HG03045 (cell line): Measurements from ENCODE around the gene ECHDC1.
"Not testable (repeated sequence)": the region's sequence is repeated elsewhere in the genome, so short reads cannot be mapped to it uniquely, and the experiment has no call there.

Experiments
- ATAC-seq: cut with Tn5 transposase; IDR thresholded peaks from one replicate; pipeline ENCODE4 v1.9.1; 2021; ENCODE audit warnings: mild to moderate bottlenecking, moderate library complexity; ENCODE audit not compliant: unreplicated experiment

The ECHDC1 gene

DNA sequence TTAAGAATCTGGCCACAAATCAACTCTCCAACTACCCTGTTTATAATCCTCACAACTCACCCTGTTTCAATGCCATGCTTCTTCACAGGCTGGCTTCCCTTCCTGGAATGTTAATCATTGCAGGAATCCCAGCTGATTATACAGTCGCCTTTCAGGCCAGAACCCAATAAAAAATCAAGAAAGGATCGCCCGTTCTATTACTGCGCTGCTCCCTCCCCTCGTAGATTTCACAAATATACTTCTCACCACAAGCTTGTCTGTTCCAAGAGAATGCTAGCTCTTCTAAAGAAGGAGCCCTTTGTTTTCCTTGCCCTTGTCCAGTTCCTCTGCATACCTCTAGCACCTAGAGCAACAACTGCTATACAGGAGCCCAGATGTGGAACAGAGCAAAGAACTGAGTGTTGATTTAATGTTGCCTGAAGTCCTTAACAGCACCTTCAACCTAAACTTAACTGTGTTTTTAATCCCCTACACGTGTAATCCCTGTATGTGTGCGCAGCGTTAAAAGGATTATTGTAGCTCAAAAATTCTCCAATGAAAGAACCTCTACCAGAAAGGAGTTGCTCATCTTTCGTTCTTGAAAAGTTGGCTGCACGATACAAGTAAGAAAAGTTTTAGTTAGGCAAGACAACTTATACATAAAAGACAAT is 988 bp downstream of the ECHDC1 start:
- ATAC-seq = no peak

DNA sequence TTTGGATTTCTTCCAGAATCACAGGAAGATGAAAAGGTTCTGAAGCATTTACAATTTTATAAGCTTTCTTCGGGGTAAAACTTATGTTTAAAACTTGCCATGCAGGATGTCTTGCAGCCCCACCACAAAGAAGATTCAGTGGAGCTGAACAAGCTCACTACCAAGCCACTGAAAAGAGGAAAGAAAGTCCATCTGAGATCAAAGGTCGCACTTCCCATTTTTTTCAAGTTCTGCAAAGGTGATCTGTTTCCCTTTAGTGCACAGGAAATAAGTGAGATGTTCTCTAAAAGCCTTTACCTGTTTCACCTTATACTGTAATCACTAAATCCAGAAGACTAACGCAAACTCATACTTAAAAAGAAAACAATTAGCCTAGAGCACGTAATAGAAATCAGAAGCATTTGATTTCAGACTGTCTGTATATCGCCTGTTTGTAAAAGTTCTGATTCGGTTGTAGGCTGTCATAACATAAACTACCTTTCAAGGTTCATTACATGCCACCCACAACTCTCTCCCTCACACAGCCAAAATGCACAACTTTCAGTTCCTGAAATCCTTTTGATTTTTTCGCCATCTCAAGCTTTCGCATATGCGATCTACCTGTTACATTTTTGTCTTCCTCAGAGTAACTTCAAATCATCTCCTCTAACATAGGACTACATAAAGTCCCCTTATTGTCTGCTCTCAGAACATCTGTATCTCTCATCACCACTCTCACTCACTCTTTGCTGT is 1.8 kb downstream of the ECHDC1 start:
- ATAC-seq = no peak

DNA sequence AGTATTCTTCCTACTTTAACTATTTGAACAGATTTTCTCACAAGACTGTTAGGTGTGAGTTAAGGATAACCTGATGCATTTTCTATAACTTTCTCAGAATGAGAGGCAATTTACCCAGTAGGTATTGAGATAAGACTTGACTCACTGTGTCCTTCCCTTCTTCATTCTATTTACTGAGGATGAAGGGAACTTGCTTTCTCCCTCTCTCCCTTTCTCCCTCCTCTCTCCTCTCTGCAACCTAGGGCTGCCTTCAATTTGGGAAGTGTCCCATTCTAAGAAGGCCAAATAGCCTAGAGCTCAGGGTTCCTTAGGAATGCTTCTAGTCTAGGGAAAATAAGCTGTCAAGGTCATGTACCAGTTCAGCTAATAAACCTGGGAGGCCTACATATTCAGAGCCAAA is 3.2 kb downstream of the ECHDC1 start:
- ATAC-seq = no peak

DNA sequence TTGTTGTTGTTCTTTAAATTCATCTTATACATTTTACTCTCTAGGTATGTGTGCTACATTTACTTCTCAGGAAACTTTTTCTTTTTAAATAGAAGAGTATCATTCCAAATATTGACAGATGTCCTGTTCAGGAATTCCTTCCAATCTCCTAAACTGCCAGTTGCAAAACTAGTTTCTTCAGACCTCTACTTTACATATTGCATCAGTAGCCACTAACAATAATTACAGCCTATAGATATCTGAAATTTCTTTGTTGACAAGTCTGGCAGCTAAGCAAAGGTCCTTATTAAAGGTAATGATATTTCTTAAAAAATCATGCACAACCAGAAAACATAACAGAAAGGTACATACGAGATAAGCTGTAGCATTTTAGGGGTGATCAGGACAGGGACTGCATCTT is 4.5 kb downstream of the ECHDC1 start:
- no peak for ATAC-seq

DNA sequence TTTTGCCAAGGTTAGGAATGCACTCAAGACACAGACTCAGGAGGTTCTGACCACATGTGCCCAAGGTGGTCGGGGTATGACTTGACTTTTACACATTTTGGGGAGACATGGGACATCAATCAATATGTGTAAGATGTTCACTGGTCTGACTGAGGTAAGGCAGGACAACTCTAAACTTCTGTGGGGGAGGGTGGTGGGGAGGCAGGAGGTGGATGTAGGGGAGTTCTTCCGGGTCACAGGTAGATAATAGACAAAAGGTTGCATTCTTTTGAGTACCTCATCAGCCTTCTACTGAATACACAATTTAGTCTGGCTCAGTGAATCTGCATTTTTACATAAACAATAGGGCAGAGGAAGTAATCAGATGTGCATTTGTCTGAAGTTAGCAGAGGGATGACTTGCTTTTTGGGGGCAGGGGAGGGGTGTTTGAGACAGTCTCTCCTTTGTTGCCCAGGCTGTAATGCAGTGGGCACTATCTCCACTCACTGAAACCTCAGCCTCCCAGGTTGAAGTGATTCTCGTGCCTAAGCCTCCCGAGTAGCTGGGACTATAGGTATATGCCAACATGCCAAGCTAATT is 10.9 kb downstream of the ECHDC1 start:
- no peak for ATAC-seq

DNA sequence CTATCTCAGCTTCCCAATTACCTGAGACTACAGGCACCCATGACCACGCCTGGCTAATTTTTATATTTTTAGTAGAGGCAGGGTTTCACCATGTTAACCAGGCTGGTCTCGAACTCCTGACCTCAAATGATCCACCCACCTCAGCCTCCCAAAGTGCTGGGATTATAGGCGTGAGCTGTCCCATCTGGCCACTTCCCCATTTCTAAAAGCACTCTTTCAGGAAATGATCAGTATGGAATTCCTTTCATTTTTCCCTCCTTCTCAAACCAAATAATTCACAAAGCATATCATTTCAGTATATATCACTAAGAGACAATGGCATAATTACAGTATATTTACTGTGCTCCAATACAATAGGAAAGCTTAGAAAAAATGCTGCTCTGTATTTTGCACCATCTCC is 12.2 kb downstream of the ECHDC1 start:
- ATAC-seq = not testable (repeated sequence)

DNA sequence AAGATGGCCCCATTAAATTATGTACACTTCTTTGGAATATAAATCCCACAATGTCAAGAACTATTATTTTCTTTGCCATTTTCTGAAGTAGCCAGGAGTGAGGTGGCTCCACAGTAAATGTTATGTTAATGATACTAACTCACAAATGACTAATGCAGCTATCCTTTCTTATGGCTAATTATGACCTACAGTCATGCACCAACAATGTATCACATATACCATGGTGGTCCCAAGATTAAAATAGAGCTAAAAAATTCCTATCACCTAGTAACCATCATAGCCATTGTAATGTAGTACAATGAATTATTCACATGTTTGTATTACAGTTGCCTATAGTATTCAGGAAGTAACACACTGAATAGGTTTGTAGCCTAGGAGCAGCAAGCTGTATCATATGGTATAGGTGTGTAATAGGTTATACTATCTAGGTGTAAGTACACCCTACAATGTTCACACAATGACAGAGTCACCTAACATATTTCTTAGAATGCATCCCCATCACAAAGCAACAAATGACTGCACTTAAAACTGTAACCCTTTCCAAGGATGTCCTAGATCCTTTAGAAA is 15.3 kb downstream of the ECHDC1 start:
- no peak for ATAC-seq

DNA sequence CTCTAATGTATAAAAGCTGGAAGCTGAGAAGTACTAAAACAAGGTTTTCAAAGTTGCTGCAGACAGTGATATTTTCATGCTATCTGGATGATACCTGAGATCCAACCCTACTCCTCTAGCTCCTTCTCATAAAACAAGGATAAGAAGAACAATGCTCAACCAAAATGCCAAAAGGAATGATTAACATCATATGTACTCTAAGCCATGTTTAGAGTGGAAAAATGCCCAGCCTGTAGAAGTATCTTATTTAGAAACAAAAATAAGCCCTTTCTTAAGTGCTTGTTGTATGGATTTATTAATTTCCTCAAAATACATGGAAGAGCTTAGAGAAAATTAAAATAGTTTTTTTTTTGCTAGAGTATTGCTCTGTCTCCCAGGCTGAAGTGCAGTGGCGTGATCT is 23.7 kb downstream of the ECHDC1 start:
- no peak for ATAC-seq

DNA sequence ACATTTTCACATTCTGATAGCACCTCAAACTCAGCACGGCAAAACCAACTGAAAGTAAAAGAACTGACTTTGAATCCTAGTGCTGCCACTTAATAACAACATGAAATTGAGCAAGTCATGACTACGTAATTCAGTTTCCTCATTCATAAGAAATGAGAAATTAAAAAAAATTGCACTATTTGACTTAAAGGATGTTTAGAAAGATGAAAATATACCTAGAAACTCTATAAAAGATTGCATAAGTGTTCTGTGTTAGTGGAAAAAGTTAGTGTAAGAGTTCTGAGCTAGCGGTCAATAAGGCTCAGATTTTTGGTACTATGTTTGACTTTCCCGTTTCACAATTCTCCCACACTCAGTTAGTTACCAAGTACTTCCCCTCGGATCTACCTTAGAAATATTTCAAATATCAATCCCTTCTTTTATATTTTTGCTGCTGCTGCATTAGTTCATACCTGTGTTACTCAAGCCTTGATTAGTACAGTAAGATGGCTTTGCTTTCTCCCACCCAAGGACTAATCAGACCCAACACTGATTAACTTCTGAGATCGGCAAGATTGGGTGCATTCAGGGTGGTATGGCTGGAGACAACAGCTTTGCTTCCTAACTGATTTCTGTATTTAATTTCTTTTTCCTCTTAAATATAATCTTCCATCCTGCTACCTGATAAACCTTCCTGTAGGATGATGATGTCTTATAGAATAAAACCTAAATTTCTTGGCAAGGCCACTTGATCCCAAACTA is 25.9 kb downstream of the ECHDC1 start:
- no peak for ATAC-seq

DNA sequence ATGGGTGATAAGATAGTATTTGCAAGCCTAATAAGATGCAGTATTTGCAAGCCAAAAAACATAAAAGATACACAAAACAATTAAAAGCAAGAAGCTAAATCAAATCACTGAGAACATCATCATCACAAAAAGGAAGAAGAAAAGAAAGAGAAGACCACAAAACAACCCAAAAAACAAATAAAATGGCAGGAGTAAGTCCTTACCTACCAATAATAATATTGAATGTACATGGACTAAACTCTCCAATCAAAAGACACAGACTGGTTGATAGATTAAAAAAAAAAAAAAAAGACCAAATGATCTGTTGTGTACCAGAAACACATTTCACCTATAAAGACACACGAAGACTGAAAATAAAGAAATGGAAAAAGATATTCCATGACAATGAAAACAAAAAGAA is 37.7 kb downstream of the ECHDC1 start:
- no peak for ATAC-seq

DNA sequence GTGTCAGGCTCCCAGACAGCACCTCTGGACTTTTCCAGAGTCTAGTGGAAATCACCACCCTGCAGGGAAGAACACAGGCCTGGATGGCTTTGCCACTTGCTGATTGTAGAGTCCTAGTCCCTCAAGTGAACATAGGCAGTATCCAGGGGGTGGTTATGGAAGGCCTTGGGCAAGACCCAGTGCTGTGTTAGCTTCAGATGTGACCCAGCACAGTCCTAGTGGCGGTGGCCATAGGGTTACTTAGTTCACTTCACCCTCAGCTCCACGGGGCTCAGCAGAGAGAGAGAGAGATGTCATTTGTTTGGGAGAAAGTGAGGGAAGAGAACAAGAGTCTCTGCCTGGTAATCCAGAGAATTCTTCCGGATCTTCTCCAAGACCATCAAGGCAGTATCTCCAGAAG is 39.5 kb downstream of the ECHDC1 start:
- ATAC-seq = no peak

DNA sequence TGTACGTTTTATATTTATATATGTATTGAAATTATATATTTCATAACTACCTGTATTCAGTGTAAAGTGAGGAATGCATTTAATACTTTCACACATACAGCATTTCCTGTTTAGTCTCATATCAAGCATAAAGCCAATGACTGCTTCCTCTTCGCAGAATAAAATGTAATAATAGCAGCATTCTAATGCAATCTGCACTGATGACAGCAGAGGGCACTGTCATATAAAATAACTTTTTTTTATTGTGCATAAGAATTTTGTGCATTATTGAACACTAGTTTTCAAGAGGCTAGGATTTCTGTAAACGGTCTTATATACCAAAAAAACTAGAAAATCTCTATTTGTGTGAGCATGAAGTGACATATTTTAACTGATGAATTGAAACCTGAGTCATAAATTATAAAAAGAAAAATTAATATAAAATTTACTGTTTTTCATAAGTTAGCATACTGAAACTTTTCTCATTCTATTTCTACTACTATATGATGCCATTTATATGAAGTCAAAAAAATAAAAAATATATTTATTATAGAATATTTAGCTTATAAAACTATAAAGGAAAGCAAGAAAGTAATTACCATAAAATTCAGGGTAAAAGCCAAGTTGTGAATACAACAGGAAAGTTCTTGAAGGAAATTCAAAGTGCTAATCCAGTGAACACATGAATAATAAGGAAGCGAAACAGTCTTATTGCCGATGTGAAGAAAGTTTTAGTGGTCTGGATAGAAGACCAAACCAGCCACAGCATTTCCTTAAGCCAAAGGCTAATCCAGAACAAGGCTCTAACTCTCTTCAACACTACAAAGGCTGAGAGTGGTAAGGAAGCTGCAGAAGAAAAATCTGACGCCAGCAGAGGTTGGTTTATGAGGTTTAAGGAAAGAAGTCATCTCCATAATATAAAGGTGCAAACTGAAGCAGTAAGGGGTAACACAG is 40.4 kb downstream of the ECHDC1 start:
- ATAC-seq = no peak

DNA sequence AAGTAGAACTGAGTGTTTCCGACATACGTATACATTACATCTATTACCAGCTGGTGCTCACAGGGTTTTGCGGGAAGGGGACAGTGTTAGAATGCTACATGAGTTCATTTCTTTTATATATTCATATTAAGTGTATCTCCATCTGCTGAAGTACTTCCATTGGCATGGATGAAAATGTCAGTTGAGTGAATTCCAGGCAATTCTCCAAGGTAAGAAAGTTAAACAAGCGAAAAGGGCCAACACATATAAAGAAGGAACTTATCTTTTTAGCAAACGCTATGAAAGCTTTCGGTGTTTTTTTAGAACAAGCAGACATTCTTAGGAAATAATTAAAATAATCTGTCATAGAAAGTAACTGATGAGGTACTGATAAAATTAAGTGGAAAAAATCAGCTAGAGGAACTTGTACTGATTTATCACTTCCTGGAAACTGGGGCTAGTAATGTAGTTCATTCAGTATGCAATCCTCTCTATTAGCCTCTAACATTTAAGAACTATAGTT is 42.2 kb downstream of the ECHDC1 start:
- ATAC-seq = no peak

DNA sequence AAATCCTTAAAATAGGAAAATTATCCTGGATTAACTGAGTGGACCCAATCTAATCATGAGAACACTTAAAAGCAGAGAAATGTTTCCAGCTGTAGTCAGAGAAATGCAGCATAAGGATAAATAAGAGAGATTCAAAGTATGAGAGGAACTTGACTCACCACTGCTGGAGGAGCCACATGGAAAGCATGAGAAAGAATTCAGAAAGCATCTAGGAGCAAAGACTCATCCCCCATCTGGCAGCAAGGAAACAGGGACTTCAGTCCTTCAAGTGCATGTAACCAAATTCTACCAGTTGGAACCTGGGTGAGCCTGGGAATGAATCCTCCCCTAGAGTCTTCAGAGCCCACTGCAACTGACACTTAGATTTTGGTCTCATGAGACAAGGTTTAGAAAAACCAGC is 43.0 kb downstream of the ECHDC1 start:
- no peak for ATAC-seq

DNA sequence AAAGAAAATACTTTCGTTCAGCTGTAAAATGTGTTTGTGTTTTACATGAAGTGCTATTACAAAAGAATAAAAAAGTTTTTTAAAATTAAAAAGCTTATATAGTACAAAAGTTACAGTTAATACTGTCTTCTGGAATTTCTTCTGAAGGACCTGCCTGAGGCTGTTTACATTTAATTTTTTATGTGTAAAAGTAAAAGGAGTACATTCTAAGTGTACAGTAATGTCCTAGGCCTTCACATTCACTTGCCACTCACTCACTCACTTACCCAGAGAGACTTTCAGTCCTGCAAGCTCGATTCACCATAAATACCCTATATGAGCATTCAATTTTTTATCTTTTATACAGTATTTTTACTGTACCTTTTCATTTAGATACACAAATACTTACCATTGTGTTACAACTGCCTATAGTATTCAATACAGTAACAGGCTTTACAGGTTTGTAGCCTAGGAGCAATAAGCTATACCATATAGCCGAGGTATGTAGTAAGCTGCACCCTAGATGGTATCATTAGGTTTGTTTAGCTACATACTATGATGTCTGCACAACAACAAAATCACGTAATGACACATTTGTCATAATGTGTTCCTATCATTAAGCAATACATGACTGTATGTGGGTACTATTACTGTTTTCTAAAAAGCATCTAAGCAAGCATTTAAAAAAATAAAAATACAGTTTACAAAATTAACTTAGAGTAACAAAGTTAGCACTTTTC is 43.7 kb downstream of the ECHDC1 start:
- ATAC-seq = no peak

DNA sequence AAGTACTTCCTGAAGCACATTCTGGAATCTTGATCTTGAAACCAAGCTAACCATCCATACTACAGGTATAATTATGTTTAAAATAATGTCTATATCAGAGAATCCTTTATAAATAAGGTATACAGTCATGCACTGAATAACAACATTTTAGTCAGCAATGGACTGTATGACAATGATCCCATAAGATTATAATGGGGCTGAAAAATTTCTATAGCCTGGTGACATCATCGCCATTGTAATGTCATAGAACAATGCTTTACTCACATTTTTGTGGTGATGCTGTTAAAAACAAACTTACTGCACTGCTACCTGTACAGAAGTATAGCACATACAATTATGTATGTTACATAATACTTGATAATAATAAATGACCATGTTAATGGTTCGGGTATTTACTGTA is 44.9 kb downstream of the ECHDC1 start:
- ATAC-seq = no peak

DNA sequence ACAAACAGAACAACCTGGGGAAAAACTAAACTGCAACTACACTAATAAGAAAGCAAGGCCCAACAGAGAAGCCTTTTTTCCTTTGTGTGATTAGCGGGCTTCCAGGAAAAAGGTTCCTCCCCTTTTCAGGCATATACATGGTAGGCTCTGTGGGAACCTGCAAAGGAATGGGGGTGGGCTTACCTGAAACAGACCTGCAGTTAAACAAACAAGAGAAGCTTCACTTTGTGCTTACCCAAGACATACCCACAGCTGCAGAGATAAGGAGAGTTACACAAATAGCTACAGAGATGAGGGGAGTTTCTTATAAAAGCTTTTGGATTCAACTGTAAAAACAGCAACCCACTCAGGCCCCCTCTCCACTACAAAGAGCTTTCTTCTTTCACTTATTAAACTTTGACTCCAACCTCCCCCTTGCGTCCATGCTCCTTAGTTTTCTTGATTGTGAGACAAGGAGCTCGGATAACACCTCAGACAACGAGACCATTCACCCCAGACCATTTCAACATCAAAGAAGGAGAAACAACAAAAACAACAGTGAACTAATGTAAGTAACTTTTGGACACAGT is 45.8 kb downstream of the ECHDC1 start:
- no peak for ATAC-seq

DNA sequence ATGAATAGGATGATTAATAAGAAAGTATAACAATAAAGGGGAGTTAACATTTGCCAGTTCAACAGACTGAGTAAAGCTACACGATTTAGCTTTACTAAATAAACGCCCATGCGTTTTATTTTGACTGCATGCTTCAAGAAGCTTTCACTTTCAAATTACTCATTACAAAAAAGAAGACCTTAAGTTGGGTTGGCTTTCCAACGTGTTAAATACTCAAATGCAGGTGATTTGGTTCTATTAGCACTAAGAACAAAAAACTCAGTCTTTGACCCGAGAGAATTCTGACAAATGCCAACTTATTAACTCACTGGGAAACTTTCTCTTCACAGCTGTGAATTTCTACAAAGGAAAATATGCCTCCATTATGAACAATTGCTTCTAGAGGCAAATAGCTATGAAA is 51.9 kb downstream of the ECHDC1 start:
- peak; percentile 86 for ATAC-seq
